GM21528 (cell line): ENCODE results near the gene RPS6KA5.

Source experiments
- ATAC-seq: cut with Tn5 transposase; IDR thresholded peaks from one replicate; pipeline ENCODE4 v1.9.1; 2021; ENCODE audit warnings: mild to moderate bottlenecking, moderate library complexity; ENCODE audit not compliant: unreplicated experiment, low FRiP score

Gene RPS6KA5

GRCh38 chr14:90815822-90816662, 244.4 kb downstream of the RPS6KA5 start, which contains the start of gene TTC7B:
Gene TTC7B, minus strand, starts transcription at chr14:90816430. Its CDS starts 135 bp downstream, at chr14:90816295.
- ATAC-seq = no peak

GRCh38 chr14:90815572-90815821, 244.9 kb downstream of the RPS6KA5 start:
- no peak for ATAC-seq

DNA sequence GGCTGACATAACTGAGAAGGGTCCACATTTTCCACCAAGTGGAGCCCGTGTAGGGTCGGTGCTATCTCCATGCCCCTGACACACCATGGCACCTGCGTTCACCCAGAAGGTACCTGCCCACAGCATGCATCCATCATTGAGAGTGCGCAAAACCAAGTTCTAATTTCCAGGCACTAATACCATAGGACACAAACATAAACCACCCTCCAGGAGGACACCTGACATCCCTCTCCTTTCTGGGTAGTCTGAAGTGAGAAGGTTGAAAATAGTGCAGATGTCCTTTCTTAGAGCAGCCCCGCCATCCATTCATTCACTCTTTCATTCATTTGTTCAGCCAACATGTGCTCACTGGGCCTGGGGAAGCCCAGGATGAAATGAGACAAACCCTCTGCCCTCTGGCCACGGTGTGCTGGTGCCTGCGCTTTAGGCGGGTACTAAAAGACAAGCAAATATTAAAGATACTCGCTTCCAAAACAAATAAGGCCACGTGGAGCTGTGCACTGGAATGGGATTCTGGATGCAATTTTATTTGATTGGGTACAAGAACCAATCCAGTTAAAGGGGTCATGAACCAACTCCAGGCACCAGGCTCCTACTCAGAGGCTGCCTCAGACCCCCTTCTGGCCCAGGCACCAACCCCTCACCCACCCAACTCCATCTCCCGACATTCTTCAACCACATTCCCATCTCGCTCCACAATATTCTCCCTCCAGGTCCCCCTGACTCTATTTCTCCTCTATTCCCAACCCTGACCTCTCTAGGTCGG, 245.5 kb downstream of the RPS6KA5 start:
- no peak for ATAC-seq

- ATAC-seq = no peak
Observed at GRCh38 chr14:90813442-90813841, 247.0 kb downstream of the RPS6KA5 start.

DNA sequence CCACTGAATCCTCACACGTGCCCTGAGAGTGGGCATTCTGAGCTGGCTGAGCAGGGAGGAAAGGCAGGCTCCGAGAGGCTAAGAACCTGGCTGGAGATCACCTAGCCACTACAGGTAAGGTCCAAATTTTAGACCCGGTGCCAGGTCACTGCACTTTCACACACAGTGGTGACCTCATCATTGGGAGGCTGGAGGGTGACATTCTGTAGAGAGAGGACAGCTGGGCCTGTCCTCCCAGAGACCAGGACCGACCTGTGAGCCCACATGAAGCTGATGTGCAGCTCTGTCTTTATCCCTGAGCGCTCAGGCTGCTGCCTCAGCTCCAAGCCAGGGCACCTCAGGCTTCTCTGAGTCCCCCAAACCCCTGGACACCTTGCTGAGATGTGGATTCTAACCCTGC, 248.3 kb downstream of the RPS6KA5 start:
- no peak for ATAC-seq

GRCh38 chr14:90811641-90812040, 248.8 kb downstream of the RPS6KA5 start:
- ATAC-seq = no peak

DNA sequence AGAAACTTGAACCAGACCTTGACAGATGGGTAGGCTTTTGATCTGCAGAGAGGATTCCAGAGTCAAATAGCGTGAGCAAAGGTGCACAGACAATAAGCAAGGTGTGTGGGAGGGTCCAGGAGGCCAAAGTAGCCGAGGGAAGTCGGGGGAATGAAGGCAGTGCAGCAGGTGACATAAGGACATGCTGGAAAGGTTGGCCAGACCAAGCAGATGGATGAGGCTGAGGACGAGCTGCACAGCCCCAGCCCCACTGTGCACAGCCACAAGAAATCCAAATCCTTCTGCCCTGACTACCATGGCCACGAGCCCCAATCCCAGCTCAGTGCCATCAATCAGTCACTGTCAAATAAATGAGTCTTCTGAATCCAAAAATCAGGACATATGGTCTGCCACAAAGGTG, 249.6 kb downstream of the RPS6KA5 start:
- no peak for ATAC-seq

DNA sequence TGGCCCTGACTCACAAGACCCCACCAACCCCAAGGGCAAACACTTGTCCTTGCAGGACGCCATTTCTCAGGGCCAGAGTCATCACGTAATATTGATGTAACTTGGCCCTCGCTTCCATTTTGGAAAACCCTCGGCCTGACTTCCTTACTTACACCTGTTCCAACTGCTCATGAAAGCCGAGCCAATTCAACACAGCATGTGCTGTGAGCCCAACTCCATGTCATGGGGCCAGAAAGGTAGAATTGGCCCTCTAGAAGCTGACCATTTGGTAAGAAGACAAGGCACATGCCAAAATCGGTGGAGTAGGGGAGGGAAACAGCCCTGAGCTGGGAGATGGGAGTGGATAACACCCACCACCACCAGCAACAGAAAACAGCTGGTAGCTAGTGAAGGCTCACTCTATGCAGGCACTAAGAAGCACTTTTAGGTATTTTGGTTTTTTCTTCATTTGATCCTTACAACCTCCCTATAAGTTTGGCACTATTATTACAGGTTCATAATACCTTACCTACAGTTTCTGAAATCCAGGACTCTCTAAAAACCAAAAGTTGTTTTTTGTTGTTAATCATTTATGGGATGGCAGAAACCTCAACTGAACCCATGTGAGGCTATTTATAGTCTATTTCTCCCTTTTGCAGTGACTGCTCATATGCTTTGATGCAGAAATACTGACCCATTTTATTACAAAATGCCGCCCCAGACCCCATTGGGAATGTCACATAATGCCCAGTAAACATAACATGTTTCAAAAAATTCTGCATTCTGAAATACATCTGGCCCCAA, 250.7 kb downstream of the RPS6KA5 start:
- ATAC-seq = no peak

DNA sequence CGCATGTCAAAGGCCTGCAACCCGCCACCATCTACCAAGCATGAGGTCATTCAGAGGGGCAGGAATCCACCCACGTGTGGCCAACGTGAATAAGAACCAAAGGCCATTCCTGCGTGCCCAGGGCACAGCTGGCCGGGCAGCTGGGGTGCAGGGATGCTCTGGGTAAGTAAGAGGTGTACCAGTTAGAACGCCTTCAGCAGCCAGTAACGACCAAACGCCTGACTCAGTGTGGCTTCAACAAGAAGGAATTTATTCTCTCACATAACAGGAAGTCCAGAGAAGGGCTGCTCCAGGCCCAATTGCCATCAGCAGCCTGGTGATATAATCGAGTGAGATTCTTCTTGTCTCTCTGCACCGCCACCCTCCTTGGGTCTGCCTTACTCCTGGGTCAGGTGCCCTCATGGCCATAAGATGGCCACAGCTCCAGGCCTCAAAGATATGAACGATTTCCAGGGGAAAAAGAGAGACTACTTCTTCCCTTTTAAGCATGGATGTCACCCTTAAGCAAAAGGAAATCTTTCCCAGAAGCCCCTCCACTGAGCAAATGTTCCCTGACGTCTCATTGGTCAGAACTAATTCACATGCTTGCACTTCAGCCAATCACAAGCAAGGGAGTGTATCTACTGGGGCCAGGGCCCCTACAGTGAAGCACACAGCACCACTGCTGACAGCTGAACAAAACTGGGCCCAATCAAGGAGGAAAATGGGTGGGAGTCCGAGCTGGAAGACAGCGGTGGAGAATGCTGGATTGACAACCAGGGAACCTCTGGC, 251.5 kb downstream of the RPS6KA5 start:
- no peak for ATAC-seq

- ATAC-seq = no peak
Observed at GRCh38 chr14:90807060-90807459, 253.4 kb downstream of the RPS6KA5 start.

DNA sequence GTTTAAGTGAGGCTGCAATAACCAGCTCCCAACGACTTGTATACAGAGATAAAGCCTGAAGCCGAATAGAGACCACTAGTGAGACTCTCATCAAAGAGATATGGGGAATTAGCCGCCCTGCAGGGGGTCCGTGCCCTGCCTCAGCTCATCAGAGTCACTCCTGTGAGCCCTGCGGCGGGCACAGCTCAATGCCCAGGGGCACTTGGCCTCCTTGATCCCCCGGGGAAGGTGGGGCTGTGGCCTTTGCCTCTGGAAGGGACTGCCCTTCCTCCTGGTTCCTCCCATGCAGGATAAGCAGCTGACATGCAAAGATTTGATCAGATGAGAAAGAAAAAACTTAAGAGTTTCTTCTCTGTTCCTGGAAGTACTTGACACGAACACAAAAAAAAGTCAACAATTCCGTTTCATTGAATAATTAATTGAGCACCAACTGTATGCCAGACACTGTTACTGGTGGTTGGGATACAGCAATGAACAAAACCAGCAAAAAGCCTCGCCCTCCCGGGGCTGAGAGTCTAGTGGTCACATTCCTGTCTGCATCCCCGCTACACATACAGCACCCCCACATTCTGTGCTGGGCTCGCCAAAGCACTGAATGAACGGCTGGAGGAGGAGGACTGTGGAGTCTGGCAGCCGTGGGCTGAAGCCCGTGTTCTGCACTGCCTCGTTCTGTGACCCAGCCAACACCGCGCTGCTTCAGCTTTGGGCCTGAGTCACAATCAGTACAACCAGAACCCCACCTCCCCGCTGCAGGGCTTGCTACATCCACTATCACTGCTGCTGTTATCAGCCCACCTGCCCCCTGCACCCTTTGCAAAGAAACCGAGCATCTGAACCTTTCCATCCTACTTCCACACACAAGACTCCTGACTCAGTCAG, 254.5 kb downstream of the RPS6KA5 start:
- no peak for ATAC-seq

DNA sequence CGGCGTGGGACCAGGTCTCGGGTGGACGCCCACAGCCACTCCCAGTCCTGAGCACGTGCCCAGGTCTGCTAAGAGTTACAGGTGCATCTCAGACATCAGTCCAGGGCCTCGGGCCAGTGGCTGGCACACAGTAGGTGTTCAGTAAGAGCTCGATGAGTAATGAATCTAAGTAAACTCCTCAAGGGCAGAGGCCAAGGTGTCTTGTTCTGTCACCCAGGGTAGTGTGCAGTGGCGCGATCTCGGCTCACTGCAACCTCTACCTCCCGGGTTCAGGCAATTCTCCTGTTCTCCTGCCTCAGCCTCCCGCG, 255.4 kb downstream of the RPS6KA5 start:
- ATAC-seq = no peak

GRCh38 chr14:90804292-90805083, 256.0 kb downstream of the RPS6KA5 start:
- ATAC-seq = no peak

DNA sequence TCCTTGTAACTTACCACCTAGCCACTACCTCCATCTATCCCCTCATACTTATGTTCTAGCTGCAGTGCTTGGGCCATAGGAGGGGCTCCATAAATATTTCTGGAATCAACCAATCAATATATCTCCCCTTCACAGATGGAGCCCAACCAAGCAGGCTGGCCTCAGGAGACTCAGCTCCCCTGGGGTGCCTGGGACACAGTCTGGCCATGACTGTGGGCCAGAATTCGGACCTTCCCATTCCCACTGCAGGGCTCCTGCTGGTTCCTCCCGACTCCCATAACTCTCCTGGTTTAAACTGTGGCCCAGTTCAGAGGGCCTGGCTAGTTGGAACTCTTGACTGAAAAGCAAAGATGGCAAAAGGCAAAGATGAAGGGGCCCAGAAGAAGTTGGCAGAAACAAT, 257.2 kb downstream of the RPS6KA5 start:
- ATAC-seq = no peak

- ATAC-seq = no peak
Observed at GRCh38 chr14:90799420-90799819, 261.0 kb downstream of the RPS6KA5 start.

- no peak for ATAC-seq
Observed at GRCh38 chr14:90797919-90798318, 262.5 kb downstream of the RPS6KA5 start.
